Measurements from ENCODE around the gene ACLY. TPM values are rescaled to one million over a fixed set of nuclear protein-coding genes. Genes with fewer than 3 reads are reported as not detected.

The ACLY gene
- total and polyA plus RNA-seq, 2 of the 13 experiments (the other 11 are each of a cell fraction or from before 2014, with no cell fraction given) = 111 to 218 TPM

GRCh38 chr17:41864836-41865595 is 53.7 kb downstream of the ACLY start, which contains the start of gene KLHL11 (continued):
- TF ChIP-seq ZNF276 (CRISPR knock-in tag; IDR thresholded peaks at IDR 0.05; ENCODE audit: low read depth) (peak; percentile 85), TOE1 (CRISPR knock-in tag; IDR thresholded peaks at IDR 0.05) (peak; percentile 97), ZNF510 (CRISPR knock-in tag; IDR thresholded peaks at IDR 0.05; ENCODE audit: low read depth) (peak; percentile 94), ZKSCAN1 (IDR thresholded peaks at IDR 0.05; ENCODE audit: low read length) (no peak), RFX3 (CRISPR knock-in tag; IDR thresholded peaks at IDR 0.05) (no peak), ZNF556 (CRISPR knock-in tag; IDR thresholded peaks at IDR 0.05; ENCODE audit: borderline replicate concordance) (peak; percentile 55), ZFP41 (CRISPR knock-in tag; IDR thresholded peaks at IDR 0.05; ENCODE audit: borderline replicate concordance) (0 out of 2 replicates have a peak, but pooled peaks have one; percentile 53), ZNF354B (CRISPR knock-in tag; IDR thresholded peaks at IDR 0.05) (peak; percentile 58; the same call in 1 of the 2 replicates), HMG20B (CRISPR knock-in tag; conservative IDR thresholded peaks at IDR 0.05) (no peak; the same call in none of the 2 replicates), ARID2 (CRISPR knock-in tag; IDR thresholded peaks at IDR 0.05; ENCODE audit: borderline replicate concordance) (peak; percentile 84; the same call in 1 of the 2 replicates), ZNF143 (CRISPR knock-in tag; IDR thresholded peaks at IDR 0.05) (peak; percentile 90), SNAI1 (CRISPR knock-in tag; IDR thresholded peaks at IDR 0.05; ENCODE audit: borderline replicate concordance) (0 out of 2 replicates have a peak, but pooled peaks have one; percentile 68), ISX (CRISPR knock-in tag; conservative IDR thresholded peaks at IDR 0.05) (no peak; the same call in 1 of the 2 replicates), DNMT1 (CRISPR knock-in tag; IDR thresholded peaks at IDR 0.05) (peak; percentile 66; the same call in 1 of the 2 replicates), ASH2L (IDR thresholded peaks at IDR 0.05; ENCODE audit: insufficient read length, low read depth, low read length) (peak; percentile 96), PATZ1 (CRISPR knock-in tag; IDR thresholded peaks at IDR 0.05) (no peak), ZNF576 (CRISPR knock-in tag; IDR thresholded peaks at IDR 0.05) (0 out of 2 replicates have a peak, but pooled peaks have one; percentile 17), SMAD3 (CRISPR knock-in tag; IDR thresholded peaks at IDR 0.05) (no peak; the same call in none of the 2 replicates), EZH2 (conservative IDR thresholded peaks at IDR 0.05; ENCODE audit: low read depth, low read length) (no peak), CBFB (CRISPR knock-in tag; IDR thresholded peaks at IDR 0.05) (peak; percentile 62; the same call in 1 of the 2 replicates), ARID3A (IDR thresholded peaks at IDR 0.05; ENCODE audit: low read depth, low read length) (peak; percentile 69), BHLHE40 (IDR thresholded peaks at IDR 0.05; ENCODE audit: low read length) (no peak), TAF1 (CRISPR knock-in tag; IDR thresholded peaks at IDR 0.05) (peak; percentile 97), PCBP2 (optimal IDR thresholded peaks at IDR 0.05; ENCODE audit: low read depth, low read length, poor library complexity, severe bottlenecking) (no peak), GTF3A (CRISPR knock-in tag; conservative IDR thresholded peaks at IDR 0.05) (no peak)

All from HepG2 (cell line).